K562 (cell line): ENCODE measurements around the gene GJA9. TPM values are rescaled to one million over a fixed set of nuclear protein-coding genes. Genes with fewer than 3 reads are reported as not detected.

Experiments
- ATAC-seq: fragments of 200-7000 bp; cut with Tn5 transposase; 3 replicates; pipeline ENCODE4 v1.9.1; 2020; ENCODE audit warnings: moderate library complexity
- BruUV-seq: library from RNA; stranded (reverse); fragments of 400-500 nt; replicated peaks from 2 replicates; lab custom pipeline; 2021; lab: Mats Ljungman, UMichigan
- CTCF ChIA-PET: fragments of 300-600 bp; formaldehyde crosslinking; extraction: SDS; loops from one replicate; lab custom pipeline; 2021; ENCODE audit warnings: low intra/inter-chr PET ratio; lab: Yijun Ruan, JAX
- POLR2A ChIA-PET: fragments of 300-600, 350-650 bp; sonication (Branson Sonifier 250); formaldehyde crosslinking; extraction: SDS; loops from one replicate; lab custom pipeline; 2021; ENCODE audit warnings: antibody characterized with exemption, inconsistent platforms; lab: Yijun Ruan, JAX
- DNase-seq, 4 experiments: peaks; one replicate each; pipeline versions ENCODE4 v3.0.0 to v3.0.0-alpha.2; 2011 to 2018; ENCODE audit warnings: low spot score in 3 of 4, mixed read lengths in 3 of 4; ENCODE audit errors: extremely low read depth in 1 of 4
- FAIRE-seq: peaks from 2 replicates; lab custom pipeline; 2011; peaks lifted over from hg19 to GRCh38; lab: Jason Lieb, UNC
- H2AFZ ChIP-seq: 2 replicates; pipeline ENCODE4 v1.6.0; 2011; ENCODE audit warnings: low read depth, low read length, control low read depth, inconsistent platforms
- H3K27ac ChIP-seq: fragments of 200-600 bp; 3 replicates; pipeline ENCODE4 v1.8.0; 2011; ENCODE audit warnings: low read depth, mild to moderate bottlenecking, control low read depth, inconsistent platforms, low read length, moderate library complexity, mixed read lengths; ENCODE audit errors: extremely low read depth
- H3K27me3 ChIP-seq, 2 experiments: fragments of 300-600 bp in 1 of 2; 2 replicates in 1 of 2; 3 replicates in 1 of 2; pipeline versions ENCODE4 v1.6.0 to v1.8.0; 2011; ENCODE audit warnings: inconsistent platforms in 2 of 2, low read length in 2 of 2, mild to moderate bottlenecking in 1 of 2, mixed read lengths in 1 of 2, moderate library complexity in 1 of 2; ENCODE audit not compliant: control insufficient read depth in 2 of 2, insufficient read depth in 2 of 2
- H3K36me3 ChIP-seq: fragments of 300-600 bp; 3 replicates; pipeline ENCODE4 v1.8.0; 2011; ENCODE audit warnings: mild to moderate bottlenecking, low read length, inconsistent platforms; ENCODE audit not compliant: control insufficient read depth, insufficient read depth
- H3K4me1 ChIP-seq, 2 experiments: fragments of 200-600 bp in 1 of 2; replicated peaks in 1 of 2; 2 replicates in 1 of 2; 3 replicates in 1 of 2; pipeline versions ENCODE4 v1.5.1 to v1.8.0; 2011; ENCODE audit warnings: inconsistent platforms in 2 of 2, low read length in 2 of 2, mild to moderate bottlenecking in 1 of 2, mixed read lengths in 1 of 2, moderate library complexity in 1 of 2; ENCODE audit not compliant: control insufficient read depth in 2 of 2, insufficient read depth in 2 of 2
- H3K4me2 ChIP-seq: 2 replicates; pipeline ENCODE4 v1.6.1; 2011; ENCODE audit warnings: low read length, control low read depth, inconsistent platforms, mixed read lengths; ENCODE audit not compliant: insufficient read depth
- H3K4me3 ChIP-seq: fragments of 200-600 bp; sonication (generic), shearing (Covaris generic); 2 replicates; pipeline ENCODE4 v1.5.1; 2016; ENCODE audit warnings: control low read depth, inconsistent platforms
- H3K79me2 ChIP-seq: fragments of 200-600 bp; 3 replicates; pipeline ENCODE4 v1.8.0; 2011; ENCODE audit warnings: low read length, inconsistent platforms; ENCODE audit not compliant: control insufficient read depth, insufficient read depth
- H3K9ac ChIP-seq, 2 experiments: 2 replicates each; pipeline versions ENCODE4 v1.6.0 to v1.6.1; 2011; ENCODE audit warnings: low read depth in 2 of 2, low read length in 2 of 2, control low read depth in 1 of 2, inconsistent platforms in 1 of 2, mild to moderate bottlenecking in 1 of 2, mixed read lengths in 1 of 2; ENCODE audit not compliant: insufficient read depth in 1 of 2
- H3K9me1 ChIP-seq: one replicate; pipeline ENCODE4 v1.6.0; 2011; ENCODE audit warnings: inconsistent platforms, mild to moderate bottlenecking, low read length, moderate library complexity; ENCODE audit not compliant: control insufficient read depth, insufficient read depth
- H3K9me3 ChIP-seq: replicated peaks from 2 replicates; pipeline ENCODE4 v1.5.1; 2011; ENCODE audit warnings: low read depth, low read length, inconsistent platforms; ENCODE audit not compliant: control insufficient read depth, insufficient read depth
- H4K20me1 ChIP-seq: replicated peaks from 2 replicates; pipeline ENCODE4 v1.6.1; 2011; ENCODE audit warnings: low read length, inconsistent platforms, mixed read lengths; ENCODE audit not compliant: control insufficient read depth, insufficient read depth
- EZH2 ChIP-seq: IDR thresholded peaks from 2 replicates; pipeline ENCODE4 v1.6.1; 2012; ENCODE audit warnings: low read depth, mild to moderate bottlenecking, inconsistent platforms, low read length, borderline replicate concordance
- HDGF ChIP-seq: fragments of 450-650 bp; IDR thresholded peaks from 2 replicates; pipeline ENCODE4 v1.6.1; 2016
- NFYB ChIP-seq: IDR thresholded peaks from 2 replicates; pipeline ENCODE4 v1.6.1; 2011; ENCODE audit warnings: mild to moderate bottlenecking, moderate library complexity; ENCODE audit not compliant: insufficient read length; ENCODE audit errors: extremely low read depth
- STAT5B ChIP-seq: fragments of 250-450 bp; sonication (Bioruptor Pico); IDR thresholded peaks from 2 replicates; pipeline ENCODE4 v1.8.0; 2021; ENCODE audit warnings: mild to moderate bottlenecking, inconsistent platforms
- ZNF134 ChIP-seq: fragments of 250-450 bp; sonication (Bioruptor Pico); conservative IDR thresholded peaks from 2 replicates; pipeline ENCODE4 v1.4.0; 2020
- ZNF75A ChIP-seq: fragments of 450-650 bp; formaldehyde crosslinking; IDR thresholded peaks from 2 replicates; pipeline ENCODE4 v1.4.0; 2020; ENCODE audit warnings: mild to moderate bottlenecking
- WGBS: fragments of 100-300 bp; shearing (Covaris generic); methylation state at CpG from one replicate; pipeline ENCODE4 v1.1.6; 2016; ENCODE audit warnings: low coverage, mixed read lengths; ENCODE audit not compliant: insufficient coverage; ENCODE audit errors: missing lambda C conversion rate; 5-methylcytosine and 5-hydroxymethylcytosine counted together
- in situ Hi-C: fragments of 300-500 bp; cut with MboI; formaldehyde crosslinking; loops from 4 replicates; pipeline ENCODE4 v1.15.0; 2018; ENCODE audit warnings: inconsistent platforms, mixed read lengths
- intact Hi-C: fragments of 100-400 bp; cut with micrococcal nuclease; formaldehyde crosslinking; loops from 2 replicates; pipeline ENCODE4 v1.14.2; 2022
- polyA plus RNA-seq, 8 experiments: library from polyadenylated mRNA; depleted of rRNA in 4 of 8; stranded (reverse) in 5 of 8; unstranded in 3 of 8; fragments of >200 nt; fragmentation: Nextera tagmentation in 2 of 8; fragmentation: Illumina TruSeq in 1 of 8; extraction: Ambion mirVana in 2 of 8; extraction: Trizol in 1 of 8; gene quantifications; 2 replicates each; pipeline versions ENCODE4 v1.2.1 to v1.2.3, GENCODE V29; 2011 to 2014; ENCODE audit warnings: inconsistent platforms in 1 of 8, missing spikeins in 1 of 8
- total RNA-seq, 7 experiments: library from RNA; depleted of rRNA in 6 of 7; stranded (reverse); fragments of >200 nt in 6 of 7; fragmentation: Illumina TruSeq in 2 of 7; extraction: Trizol in 2 of 7; gene quantifications; 2 replicates each; pipeline versions ENCODE4 v1.2.1 to v1.2.3, GENCODE V29; 2011 to 2021; ENCODE audit warnings: low replicate concordance in 1 of 7
- TF ChIP-seq, protein P1 (sequence below): fragments of 200-800 bp; sonication (Bioruptor generic); IDR thresholded peaks from 2 replicates; pipeline ENCODE4 v1.6.1; 2016; ENCODE audit warnings: missing genetic modification characterization, missing compliant biosample characterization
- TF ChIP-seq, protein P2 (sequence below): fragments of 250-450 bp; sonication (Bioruptor Pico); IDR thresholded peaks from 2 replicates; pipeline ENCODE4 v1.5.1; 2021; ENCODE audit warnings: mild to moderate bottlenecking

GJA9 gene
- total and polyA plus RNA-seq, 9 of the 15 experiments (the other 6 are each of a cell fraction or from before 2014, with no cell fraction given): not detected

DNA sequence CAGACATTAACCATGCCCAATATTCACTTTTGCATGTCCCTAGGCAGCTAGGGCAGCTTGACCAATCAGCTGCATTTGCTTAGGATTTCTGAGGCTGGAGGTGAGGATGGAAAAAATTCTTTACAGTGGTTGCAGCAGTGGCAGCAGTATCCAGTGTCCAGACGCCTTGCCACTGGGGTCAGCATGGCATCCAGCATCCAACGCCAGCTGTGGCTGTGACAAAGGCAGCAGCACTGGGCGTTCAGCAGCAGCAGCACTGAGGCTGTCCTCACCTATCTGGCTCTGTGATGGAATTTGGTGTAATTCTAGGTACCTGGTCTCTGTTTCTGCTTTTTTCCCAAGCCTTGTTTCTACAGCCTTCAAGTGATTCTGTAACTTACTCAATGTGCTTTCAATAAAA is 44.7 kb upstream of the GJA9 start:
- H3K4me2 ChIP-seq: no peak overlapping the region
- WGBS: 13% methylated on average over 3 of the region's 3 CpGs
- in situ Hi-C loops (no loop called here), intact Hi-C loops (no loop called here)
- H3K9me3 ChIP-seq: no peaks in the 10 kb centered on the region
- CTCF ChIA-PET: no interaction called here
- ATAC-seq: no peak
- H3K9me1 ChIP-seq: no peaks in the 10 kb centered on the region
- no peak for DNase-seq
- H3K4me3 ChIP-seq: no peak overlapping the region
- no peaks in the 10 kb centered on the region for H3K36me3 ChIP-seq
- FAIRE-seq: no peak
- H3K27ac ChIP-seq: no peak overlapping the region
- no peaks in the 10 kb centered on the region for H4K20me1 ChIP-seq
- TF ChIP-seq STAT5B (CRISPR knock-in tag) (no peak), EZH2 (no peak), HDGF (no peak), ZNF134 (CRISPR knock-in tag) (no peak), NFYB (peak; percentile 40), ZNF75A (no peak)
- TF ChIP-seq, protein P1, sequence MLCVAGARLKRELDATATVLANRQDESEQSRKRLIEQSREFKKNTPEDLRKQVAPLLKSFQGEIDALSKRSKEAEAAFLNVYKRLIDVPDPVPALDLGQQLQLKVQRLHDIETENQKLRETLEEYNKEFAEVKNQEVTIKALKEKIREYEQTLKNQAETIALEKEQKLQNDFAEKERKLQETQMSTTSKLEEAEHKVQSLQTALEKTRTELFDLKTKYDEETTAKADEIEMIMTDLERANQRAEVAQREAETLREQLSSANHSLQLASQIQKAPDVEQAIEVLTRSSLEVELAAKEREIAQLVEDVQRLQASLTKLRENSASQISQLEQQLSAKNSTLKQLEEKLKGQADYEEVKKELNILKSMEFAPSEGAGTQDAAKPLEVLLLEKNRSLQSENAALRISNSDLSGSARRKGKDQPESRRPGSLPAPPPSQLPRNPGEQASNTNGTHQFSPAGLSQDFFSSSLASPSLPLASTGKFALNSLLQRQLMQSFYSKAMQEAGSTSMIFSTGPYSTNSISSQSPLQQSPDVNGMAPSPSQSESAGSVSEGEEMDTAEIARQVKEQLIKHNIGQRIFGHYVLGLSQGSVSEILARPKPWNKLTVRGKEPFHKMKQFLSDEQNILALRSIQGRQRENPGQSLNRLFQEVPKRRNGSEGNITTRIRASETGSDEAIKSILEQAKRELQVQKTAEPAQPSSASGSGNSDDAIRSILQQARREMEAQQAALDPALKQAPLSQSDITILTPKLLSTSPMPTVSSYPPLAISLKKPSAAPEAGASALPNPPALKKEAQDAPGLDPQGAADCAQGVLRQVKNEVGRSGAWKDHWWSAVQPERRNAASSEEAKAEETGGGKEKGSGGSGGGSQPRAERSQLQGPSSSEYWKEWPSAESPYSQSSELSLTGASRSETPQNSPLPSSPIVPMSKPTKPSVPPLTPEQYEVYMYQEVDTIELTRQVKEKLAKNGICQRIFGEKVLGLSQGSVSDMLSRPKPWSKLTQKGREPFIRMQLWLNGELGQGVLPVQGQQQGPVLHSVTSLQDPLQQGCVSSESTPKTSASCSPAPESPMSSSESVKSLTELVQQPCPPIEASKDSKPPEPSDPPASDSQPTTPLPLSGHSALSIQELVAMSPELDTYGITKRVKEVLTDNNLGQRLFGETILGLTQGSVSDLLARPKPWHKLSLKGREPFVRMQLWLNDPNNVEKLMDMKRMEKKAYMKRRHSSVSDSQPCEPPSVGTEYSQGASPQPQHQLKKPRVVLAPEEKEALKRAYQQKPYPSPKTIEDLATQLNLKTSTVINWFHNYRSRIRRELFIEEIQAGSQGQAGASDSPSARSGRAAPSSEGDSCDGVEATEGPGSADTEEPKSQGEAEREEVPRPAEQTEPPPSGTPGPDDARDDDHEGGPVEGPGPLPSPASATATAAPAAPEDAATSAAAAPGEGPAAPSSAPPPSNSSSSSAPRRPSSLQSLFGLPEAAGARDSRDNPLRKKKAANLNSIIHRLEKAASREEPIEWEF (CRISPR knock-in tag): no peak
- TF ChIP-seq, protein P2, sequence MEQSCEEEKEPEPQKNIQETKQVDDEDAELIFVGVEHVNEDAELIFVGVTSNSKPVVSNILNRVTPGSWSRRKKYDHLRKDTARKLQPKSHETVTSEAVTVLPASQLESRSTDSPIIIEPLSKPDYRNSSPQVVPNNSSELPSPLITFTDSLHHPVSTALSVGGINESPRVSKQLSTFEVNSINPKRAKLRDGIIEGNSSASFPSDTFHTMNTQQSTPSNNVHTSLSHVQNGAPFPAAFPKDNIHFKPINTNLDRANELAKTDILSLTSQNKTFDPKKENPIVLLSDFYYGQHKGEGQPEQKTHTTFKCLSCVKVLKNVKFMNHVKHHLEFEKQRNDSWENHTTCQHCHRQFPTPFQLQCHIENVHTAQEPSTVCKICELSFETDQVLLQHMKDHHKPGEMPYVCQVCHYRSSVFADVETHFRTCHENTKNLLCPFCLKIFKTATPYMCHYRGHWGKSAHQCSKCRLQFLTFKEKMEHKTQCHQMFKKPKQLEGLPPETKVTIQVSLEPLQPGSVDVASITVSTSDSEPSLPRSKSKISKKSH (CRISPR knock-in tag): no peak
- BruUV-seq: no TSS peak
- 0 out of 4 replicates have a peak overlapping the region, but pooled peaks of 1 of the 2 experiments have one; percentile 42 for H3K9ac ChIP-seq
- peaks cover 4 to 6% of the 10 kb centered on the region in 2 experiments; a peak in 2 of 5 replicates for H3K4me1 ChIP-seq
- H3K27me3 ChIP-seq: peaks cover 0 to 7% of the 10 kb centered on the region in 2 experiments; a peak in 1 of 5 replicates
- H3K79me2 ChIP-seq: no peaks in the 10 kb centered on the region
- POLR2A ChIA-PET: interaction anchor here (0.6 to 0.8 kb wide), 2 partner anchors 17 to 43 kb away, joined by 3 read pairs; no protein-coding TSS in a partner anchor
- H2AFZ ChIP-seq: no peak overlapping the region
